HG02840 (cell line): ENCODE measurements around the gene UQCRC2.
"Not testable (repeated sequence)": the region's sequence is repeated elsewhere in the genome, so short reads cannot be mapped to it uniquely, and the experiment has no call there.

Experiments used
- ATAC-seq: cut with Tn5 transposase; IDR thresholded peaks from one replicate; pipeline ENCODE4 v1.9.1; 2021; ENCODE audit warnings: mild to moderate bottlenecking, moderate library complexity, moderate number of reproducible peaks; ENCODE audit not compliant: unreplicated experiment, low FRiP score

Gene UQCRC2

GRCh38 chr16:21973945-21974344, 20.8 kb downstream of the UQCRC2 start:
- ATAC-seq = no peak

- no peak for ATAC-seq
Observed at GRCh38 chr16:21980032-21980431, 26.9 kb downstream of the UQCRC2 start.

- ATAC-seq = no peak
Observed at GRCh38 chr16:21982108-21982507, 28.9 kb downstream of the UQCRC2 start.

- ATAC-seq = no peak
Observed at GRCh38 chr16:21984062-21984461, 30.9 kb downstream of the UQCRC2 start.

GRCh38 chr16:21985524-21985923, 32.4 kb downstream of the UQCRC2 start:
- no peak for ATAC-seq

- ATAC-seq = no peak
Observed at GRCh38 chr16:21986692-21987246, 33.6 kb downstream of the UQCRC2 start.

GRCh38 chr16:21987498-21987897, 34.3 kb downstream of the UQCRC2 start:
- ATAC-seq = no peak

GRCh38 chr16:21989133-21989532, 36.0 kb downstream of the UQCRC2 start:
- no peak for ATAC-seq

- no peak for ATAC-seq
Observed at GRCh38 chr16:21989751-21990150, 36.6 kb downstream of the UQCRC2 start.

- no peak for ATAC-seq
Observed at GRCh38 chr16:21990381-21990944, 37.3 kb downstream of the UQCRC2 start.

GRCh38 chr16:21991621-21992020, 38.5 kb downstream of the UQCRC2 start:
- ATAC-seq = no peak

- no peak for ATAC-seq
Observed at GRCh38 chr16:21994856-21995465, 41.8 kb downstream of the UQCRC2 start.

- ATAC-seq = no peak
Observed at GRCh38 chr16:21996923-21997696, 43.9 kb downstream of the UQCRC2 start.

GRCh38 chr16:21997697-21998480, 44.7 kb downstream of the UQCRC2 start:
- ATAC-seq = no peak

- no peak for ATAC-seq
Observed at GRCh38 chr16:22001591-22001990, 48.4 kb downstream of the UQCRC2 start.

GRCh38 chr16:22002047-22002446, 48.9 kb downstream of the UQCRC2 start:
- ATAC-seq = not testable (repeated sequence)

- ATAC-seq = no peak
Observed at GRCh38 chr16:22003195-22003594, 50.0 kb downstream of the UQCRC2 start.

GRCh38 chr16:22004341-22004740, 51.2 kb downstream of the UQCRC2 start:
- ATAC-seq = no peak

GRCh38 chr16:22005746-22006145, 52.6 kb downstream of the UQCRC2 start:
- no peak for ATAC-seq

- no peak for ATAC-seq
Observed at GRCh38 chr16:22006636-22007035, 53.5 kb downstream of the UQCRC2 start.

- no peak for ATAC-seq
Observed at GRCh38 chr16:22007159-22007508, 54.0 kb downstream of the UQCRC2 start.
